K562 (cell line): ENCODE results near the gene LRRC8A. TPM values are rescaled to one million over a fixed set of nuclear protein-coding genes. Genes with fewer than 3 reads are reported as not detected.
A peak's percentile ranks its signal among the peaks of the same experiment; 100 is the strongest.

Source experiments
- CEBPG ChIP-seq, 3 experiments: fragments of 200-800 bp in 1 of 3; sonication (Bioruptor generic) in 1 of 3; sonication (generic) in 1 of 3; formaldehyde crosslinking in 1 of 3; IDR thresholded peaks in 2 of 3; conservative IDR thresholded peaks in 1 of 3; 2 replicates each; pipeline versions ENCODE4 v1.6.1 to v1.8.0; 2016 to 2022; ENCODE audit warnings: missing compliant biosample characterization in 2 of 3, missing genetic modification characterization in 2 of 3, mild to moderate bottlenecking in 1 of 3, missing genetic modification reagents in 1 of 3
- ESRRB ChIP-seq: fragments of 250-450 bp; sonication (Bioruptor Pico); IDR thresholded peaks from 2 replicates; pipeline ENCODE4 v1.5.0; 2020; ENCODE audit warnings: mild to moderate bottlenecking, moderate library complexity, borderline replicate concordance
- SREBF2 ChIP-seq: sonication (generic); formaldehyde crosslinking; IDR thresholded peaks from 2 replicates; pipeline ENCODE4 v1.4.0; 2020; ENCODE audit warnings: mild to moderate bottlenecking, missing genetic modification reagents
- THRAP3 ChIP-seq: fragments of 450-650 bp; IDR thresholded peaks from 2 replicates; pipeline ENCODE4 v1.6.1; 2016; ENCODE audit warnings: mild to moderate bottlenecking, inconsistent platforms, borderline replicate concordance
- polyA plus RNA-seq, 8 experiments: library from polyadenylated mRNA; depleted of rRNA in 4 of 8; stranded (reverse) in 5 of 8; unstranded in 3 of 8; fragments of >200 nt; fragmentation: Nextera tagmentation in 2 of 8; fragmentation: Illumina TruSeq in 1 of 8; extraction: Ambion mirVana in 2 of 8; extraction: Trizol in 1 of 8; gene quantifications; 2 replicates each; pipeline versions ENCODE4 v1.2.1 to v1.2.3, GENCODE V29; 2011 to 2014; ENCODE audit warnings: inconsistent platforms in 1 of 8, missing spikeins in 1 of 8
- total RNA-seq, 7 experiments: library from RNA; depleted of rRNA in 6 of 7; stranded (reverse); fragments of >200 nt in 6 of 7; fragmentation: Illumina TruSeq in 2 of 7; extraction: Trizol in 2 of 7; gene quantifications; 2 replicates each; pipeline versions ENCODE4 v1.2.1 to v1.2.3, GENCODE V29; 2011 to 2021; ENCODE audit warnings: low replicate concordance in 1 of 7
- TF ChIP-seq, protein P1 (sequence below): fragments of 450-650 bp; IDR thresholded peaks from 2 replicates; pipeline ENCODE4 v1.6.1; 2016; ENCODE audit warnings: missing biosample characterization, missing genetic modification characterization
- TF ChIP-seq, protein P2 (sequence below): fragments of 450-650 bp; formaldehyde crosslinking; IDR thresholded peaks from 2 replicates; pipeline ENCODE4 v1.4.0; 2020; ENCODE audit warnings: mild to moderate bottlenecking, moderate library complexity
- TF ChIP-seq, protein P3 (sequence below): fragments of 250-450 bp; sonication (Bioruptor Pico); IDR thresholded peaks from 2 replicates; pipeline ENCODE4 v1.8.0; 2021; ENCODE audit warnings: mild to moderate bottlenecking, moderate library complexity

LRRC8A gene
- total and polyA plus RNA-seq, 9 of the 15 experiments (the other 6 are each of a cell fraction or from before 2014, with no cell fraction given) = 2.9 to 24.7 (median 8.9) TPM

GRCh38 chr9:128923493-128923883 lies 41.6 kb downstream of the LRRC8A start (continued):
- TF ChIP-seq SREBF2 (CRISPR knock-in tag) (no peak), ESRRB (CRISPR knock-in tag) (no peak), CEBPG (CRISPR knock-in tag; IDR thresholded peaks at IDR 0.05) (peak; percentile 70), CEBPG (tag; conservative IDR thresholded peaks at IDR 0.05 in 1 of 2, IDR thresholded peaks at IDR 0.05 in 1 of 2) (peak; percentile 82 to 98), THRAP3 (no peak)
- TF ChIP-seq, protein P1, sequence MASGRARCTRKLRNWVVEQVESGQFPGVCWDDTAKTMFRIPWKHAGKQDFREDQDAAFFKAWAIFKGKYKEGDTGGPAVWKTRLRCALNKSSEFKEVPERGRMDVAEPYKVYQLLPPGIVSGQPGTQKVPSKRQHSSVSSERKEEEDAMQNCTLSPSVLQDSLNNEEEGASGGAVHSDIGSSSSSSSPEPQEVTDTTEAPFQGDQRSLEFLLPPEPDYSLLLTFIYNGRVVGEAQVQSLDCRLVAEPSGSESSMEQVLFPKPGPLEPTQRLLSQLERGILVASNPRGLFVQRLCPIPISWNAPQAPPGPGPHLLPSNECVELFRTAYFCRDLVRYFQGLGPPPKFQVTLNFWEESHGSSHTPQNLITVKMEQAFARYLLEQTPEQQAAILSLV (tag) = peak; percentile 73
- TF ChIP-seq, protein P2, sequence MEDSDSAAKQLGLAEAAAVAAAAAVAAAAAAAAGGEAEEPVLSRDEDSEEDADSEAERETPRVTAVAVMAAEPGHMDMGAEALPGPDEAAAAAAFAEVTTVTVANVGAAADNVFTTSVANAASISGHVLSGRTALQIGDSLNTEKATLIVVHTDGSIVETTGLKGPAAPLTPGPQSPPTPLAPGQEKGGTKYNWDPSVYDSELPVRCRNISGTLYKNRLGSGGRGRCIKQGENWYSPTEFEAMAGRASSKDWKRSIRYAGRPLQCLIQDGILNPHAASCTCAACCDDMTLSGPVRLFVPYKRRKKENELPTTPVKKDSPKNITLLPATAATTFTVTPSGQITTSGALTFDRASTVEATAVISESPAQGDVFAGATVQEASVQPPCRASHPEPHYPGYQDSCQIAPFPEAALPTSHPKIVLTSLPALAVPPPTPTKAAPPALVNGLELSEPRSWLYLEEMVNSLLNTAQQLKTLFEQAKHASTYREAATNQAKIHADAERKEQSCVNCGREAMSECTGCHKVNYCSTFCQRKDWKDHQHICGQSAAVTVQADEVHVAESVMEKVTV (CRISPR knock-in tag) = no peak
- TF ChIP-seq, protein P3, sequence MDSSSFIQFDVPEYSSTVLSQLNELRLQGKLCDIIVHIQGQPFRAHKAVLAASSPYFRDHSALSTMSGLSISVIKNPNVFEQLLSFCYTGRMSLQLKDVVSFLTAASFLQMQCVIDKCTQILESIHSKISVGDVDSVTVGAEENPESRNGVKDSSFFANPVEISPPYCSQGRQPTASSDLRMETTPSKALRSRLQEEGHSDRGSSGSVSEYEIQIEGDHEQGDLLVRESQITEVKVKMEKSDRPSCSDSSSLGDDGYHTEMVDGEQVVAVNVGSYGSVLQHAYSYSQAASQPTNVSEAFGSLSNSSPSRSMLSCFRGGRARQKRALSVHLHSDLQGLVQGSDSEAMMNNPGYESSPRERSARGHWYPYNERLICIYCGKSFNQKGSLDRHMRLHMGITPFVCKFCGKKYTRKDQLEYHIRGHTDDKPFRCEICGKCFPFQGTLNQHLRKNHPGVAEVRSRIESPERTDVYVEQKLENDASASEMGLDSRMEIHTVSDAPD (CRISPR knock-in tag) = no peak
